Cardiac atrium fibroblast (primary cell): Measurements from ENCODE around the gene FLNA. TPM values are rescaled to one million over a fixed set of nuclear protein-coding genes. Genes with fewer than 3 reads are reported as not detected.

ENCODE experiments used
- total RNA-seq: library from RNA; depleted of rRNA; stranded (reverse); fragments of >200 nt; gene quantifications from 2 replicates; pipeline ENCODE4 v1.2.3, GENCODE V29; 2015

Gene FLNA, protein sequence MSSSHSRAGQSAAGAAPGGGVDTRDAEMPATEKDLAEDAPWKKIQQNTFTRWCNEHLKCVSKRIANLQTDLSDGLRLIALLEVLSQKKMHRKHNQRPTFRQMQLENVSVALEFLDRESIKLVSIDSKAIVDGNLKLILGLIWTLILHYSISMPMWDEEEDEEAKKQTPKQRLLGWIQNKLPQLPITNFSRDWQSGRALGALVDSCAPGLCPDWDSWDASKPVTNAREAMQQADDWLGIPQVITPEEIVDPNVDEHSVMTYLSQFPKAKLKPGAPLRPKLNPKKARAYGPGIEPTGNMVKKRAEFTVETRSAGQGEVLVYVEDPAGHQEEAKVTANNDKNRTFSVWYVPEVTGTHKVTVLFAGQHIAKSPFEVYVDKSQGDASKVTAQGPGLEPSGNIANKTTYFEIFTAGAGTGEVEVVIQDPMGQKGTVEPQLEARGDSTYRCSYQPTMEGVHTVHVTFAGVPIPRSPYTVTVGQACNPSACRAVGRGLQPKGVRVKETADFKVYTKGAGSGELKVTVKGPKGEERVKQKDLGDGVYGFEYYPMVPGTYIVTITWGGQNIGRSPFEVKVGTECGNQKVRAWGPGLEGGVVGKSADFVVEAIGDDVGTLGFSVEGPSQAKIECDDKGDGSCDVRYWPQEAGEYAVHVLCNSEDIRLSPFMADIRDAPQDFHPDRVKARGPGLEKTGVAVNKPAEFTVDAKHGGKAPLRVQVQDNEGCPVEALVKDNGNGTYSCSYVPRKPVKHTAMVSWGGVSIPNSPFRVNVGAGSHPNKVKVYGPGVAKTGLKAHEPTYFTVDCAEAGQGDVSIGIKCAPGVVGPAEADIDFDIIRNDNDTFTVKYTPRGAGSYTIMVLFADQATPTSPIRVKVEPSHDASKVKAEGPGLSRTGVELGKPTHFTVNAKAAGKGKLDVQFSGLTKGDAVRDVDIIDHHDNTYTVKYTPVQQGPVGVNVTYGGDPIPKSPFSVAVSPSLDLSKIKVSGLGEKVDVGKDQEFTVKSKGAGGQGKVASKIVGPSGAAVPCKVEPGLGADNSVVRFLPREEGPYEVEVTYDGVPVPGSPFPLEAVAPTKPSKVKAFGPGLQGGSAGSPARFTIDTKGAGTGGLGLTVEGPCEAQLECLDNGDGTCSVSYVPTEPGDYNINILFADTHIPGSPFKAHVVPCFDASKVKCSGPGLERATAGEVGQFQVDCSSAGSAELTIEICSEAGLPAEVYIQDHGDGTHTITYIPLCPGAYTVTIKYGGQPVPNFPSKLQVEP (N-terminal part only)
- total RNA-seq: 1,709 and 1,856 TPM in 2 replicates

GRCh38 chrX:154374313-154375155, at the start of gene FLNA:
Gene FLNA (minus strand): TSS chrX:154374634. CDS start chrX:154371245, 3,389 bp downstream.

GRCh38 chrX:154409222-154409871, 34.9 kb upstream of the FLNA start, which contains the start of gene DNASE1L1:
Gene DNASE1L1 (minus strand): TSS chrX:154409254. CDS start chrX:154405568, 3,686 bp downstream.

DNA sequence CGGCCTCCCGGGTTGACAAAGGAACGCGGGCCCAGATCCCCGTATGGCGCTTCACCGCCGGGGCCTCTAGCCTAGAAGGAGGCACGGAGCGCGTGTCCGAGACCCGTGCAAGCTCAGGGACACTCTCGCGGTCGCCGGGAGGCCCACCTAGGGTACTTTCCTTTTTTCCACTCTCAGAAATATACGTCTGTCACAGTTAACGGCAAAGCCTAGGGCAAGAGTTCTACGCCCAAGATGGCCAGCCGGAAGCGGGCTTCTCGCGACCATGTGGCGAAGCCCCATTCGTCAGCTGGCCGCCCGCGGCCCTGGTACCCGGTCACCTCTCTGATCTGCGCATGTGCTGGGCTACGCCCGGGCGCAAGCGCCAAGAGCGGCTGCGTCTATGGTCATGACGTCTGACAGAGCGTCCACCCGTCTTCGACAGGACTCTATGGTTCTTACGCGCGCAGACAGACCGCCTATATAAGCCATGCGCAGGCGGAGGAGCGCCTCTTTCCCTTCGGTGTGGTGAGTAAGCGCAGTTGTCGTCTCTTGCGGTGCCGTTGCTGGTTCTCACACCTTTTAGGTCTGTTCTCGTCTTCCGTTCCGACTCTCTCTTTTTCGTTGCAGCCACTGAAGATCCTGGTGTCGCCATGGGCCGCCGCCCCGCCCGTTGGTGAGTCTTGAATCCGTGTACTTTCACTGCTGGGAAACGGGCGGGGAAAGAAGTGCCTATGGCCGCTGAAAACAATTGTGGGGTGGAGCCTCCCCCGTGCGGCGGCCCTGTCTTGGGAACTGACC, 23.6 kb upstream of the FLNA start, which contains the start of gene RPL10:
TSS of gene RPL10 (plus strand) at position 490 of the 780 bp plus-strand sequence. CDS start at position 633, 143 bp downstream.

DNA sequence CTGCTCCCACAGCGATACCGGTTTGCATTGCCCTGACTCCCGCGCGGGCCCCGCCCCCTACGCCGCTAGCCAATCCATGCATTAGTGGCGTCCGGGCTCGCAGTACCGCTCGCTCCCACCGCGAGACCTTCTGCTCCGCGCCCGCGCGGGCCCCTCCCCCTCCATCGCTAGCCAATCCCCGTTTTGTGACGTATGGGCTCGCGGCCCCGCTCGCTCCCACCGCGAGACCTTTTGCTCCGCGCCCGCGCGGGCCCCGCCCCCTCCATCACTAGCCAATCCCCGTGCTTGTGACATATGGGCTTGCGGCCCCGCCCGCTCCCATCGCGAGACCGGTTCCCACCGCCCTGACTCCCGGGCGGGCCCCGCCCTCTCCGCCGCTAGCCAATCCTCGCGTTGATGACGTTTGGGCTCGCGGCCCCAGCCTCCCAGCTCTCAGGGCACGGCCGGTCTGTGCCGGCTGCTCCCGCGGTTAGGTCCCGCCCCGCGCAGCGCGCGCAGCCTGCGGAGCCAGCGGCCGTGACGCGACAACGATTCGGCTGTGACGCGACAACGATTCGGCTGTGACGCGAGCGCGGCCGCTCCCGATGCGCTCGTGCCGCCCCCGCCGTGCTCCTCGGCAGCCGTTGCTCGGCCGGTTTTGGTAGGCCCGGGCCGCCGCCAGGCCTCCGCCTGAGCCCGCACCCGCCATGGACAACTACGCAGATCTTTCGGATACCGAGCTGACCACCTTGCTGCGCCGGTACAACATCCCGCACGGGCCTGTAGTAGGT, 4.5 kb upstream of the FLNA start, which contains the start of gene EMD:
TSS of gene EMD (plus strand) at position 497 of the 770 bp plus-strand sequence. CDS start at position 687, 190 bp downstream.

Other genes with a start within 250 kb of the FLNA start
- gene OPN1LW, start 230.4 kb downstream of the FLNA start, total RNA-seq: not detected in 2 replicates
- gene OPN1MW, start 192.0 kb downstream of the FLNA start, total RNA-seq: not detected in 2 replicates
- gene OPN1MW2, start 154.9 kb downstream of the FLNA start, total RNA-seq: not detected in 2 replicates
- gene OPN1MW3, start 117.1 kb downstream of the FLNA start, total RNA-seq: not detected in 2 replicates
- gene TEX28, start 79.5 kb downstream of the FLNA start, total RNA-seq: not detected in 2 replicates
- gene TKTL1, start 78.8 kb downstream of the FLNA start, total RNA-seq: not detected in 2 replicates
- gene EMD, start 4.7 kb upstream of the FLNA start, total RNA-seq: 54.3 and 54.6 TPM in 2 replicates
- 8,491 and 9,302 TPM in 2 replicates for gene RPL10, start 23.7 kb upstream of the FLNA start, total RNA-seq
- gene DNASE1L1, start 34.6 kb upstream of the FLNA start, total RNA-seq: 35.8 and 45.7 TPM in 2 replicates
- 19.1 and 28.9 TPM in 2 replicates for gene TAFAZZIN, start 36.9 kb upstream of the FLNA start, total RNA-seq
- gene ATP6AP1, start 54.0 kb upstream of the FLNA start, total RNA-seq: 43.1 and 68.5 TPM in 2 replicates
- 131 TPM in 2 replicates for gene GDI1, start 62.5 kb upstream of the FLNA start, total RNA-seq
- gene FAM50A, start 69.5 kb upstream of the FLNA start, total RNA-seq: 54.2 and 83.9 TPM in 2 replicates
- gene PLXNA3, start 83.6 kb upstream of the FLNA start, total RNA-seq: 16.4 and 27.9 TPM in 2 replicates
- 37.9 and 38.1 TPM in 2 replicates for gene LAGE3, start 104.6 kb upstream of the FLNA start, total RNA-seq
- 29.8 and 54.5 TPM in 2 replicates for gene UBL4A, start 112.0 kb upstream of the FLNA start, total RNA-seq
- 35.5 and 50.5 TPM in 2 replicates for gene SLC10A3, start 116.0 kb upstream of the FLNA start, total RNA-seq
- gene FAM3A, start 141.6 kb upstream of the FLNA start, total RNA-seq: 43.1 and 44.9 TPM in 2 replicates
- gene G6PD, start 172.2 kb upstream of the FLNA start, total RNA-seq: 285 and 345 TPM in 2 replicates
- gene IKBKG, start 173.0 kb upstream of the FLNA start, total RNA-seq: 10.7 and 15.7 TPM in 2 replicates
- not detected in 2 replicates for gene CTAG1A, start 210.5 kb upstream of the FLNA start, total RNA-seq
- not detected in 2 replicates for gene CTAG1B, start 244.6 kb upstream of the FLNA start, total RNA-seq